Activated naive CD8-positive, alpha-beta T cell treated with anti-CD3 and anti-CD28 coated beads, Interleukin-2, amount 50 U/mL, for 16 hours (primary cell): ENCODE measurements around the gene MED13L.
"Not testable (repeated sequence)": the region's sequence is repeated elsewhere in the genome, so short reads cannot be mapped to it uniquely, and the experiment has no call there.

Experiments
- DNase-seq: peaks from one replicate; pipeline ENCODE4 v3.0.0-alpha.2; 2020; ENCODE audit warnings: low read depth, low spot score

The MED13L gene

DNA sequence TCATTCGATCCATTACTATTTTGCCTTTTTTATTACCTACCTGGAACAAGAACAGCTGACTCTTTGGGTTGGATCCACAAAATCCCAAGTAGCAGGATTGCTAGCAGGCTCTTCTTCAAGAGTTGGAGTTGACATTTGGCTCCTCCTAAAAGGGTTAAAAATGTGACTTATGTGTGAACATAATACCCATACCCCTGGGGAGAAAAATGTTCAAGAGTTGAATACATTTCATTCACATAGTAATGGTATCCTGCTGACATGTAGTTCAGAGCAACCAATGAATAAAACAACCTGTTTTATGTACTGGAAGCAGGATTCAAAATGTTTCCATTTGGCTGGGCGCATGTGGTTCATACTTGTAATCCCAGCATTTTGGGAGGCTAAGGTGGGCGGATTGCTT is 264.7 kb downstream of the MED13L start:
- no peak for DNase-seq

DNA sequence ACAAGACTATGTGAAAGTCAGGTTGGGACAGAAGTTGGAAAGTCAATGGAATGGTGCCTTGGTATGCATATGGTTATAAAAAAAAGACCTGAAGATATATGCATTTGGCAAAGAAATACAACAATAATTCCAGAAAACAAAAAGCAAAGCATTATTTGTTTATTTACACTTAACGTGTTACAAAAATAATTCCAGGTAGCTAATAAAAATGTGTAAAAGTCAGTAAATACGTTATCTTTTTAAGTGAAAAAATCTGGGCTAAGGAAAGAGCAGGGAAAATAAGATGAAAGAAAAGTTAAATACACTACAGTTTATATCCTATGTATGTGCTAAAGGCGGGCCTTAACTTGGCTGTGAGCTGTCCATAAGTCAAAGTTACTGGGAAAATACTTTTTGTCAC is 266.3 kb downstream of the MED13L start:
- DNase-seq = no peak

DNA sequence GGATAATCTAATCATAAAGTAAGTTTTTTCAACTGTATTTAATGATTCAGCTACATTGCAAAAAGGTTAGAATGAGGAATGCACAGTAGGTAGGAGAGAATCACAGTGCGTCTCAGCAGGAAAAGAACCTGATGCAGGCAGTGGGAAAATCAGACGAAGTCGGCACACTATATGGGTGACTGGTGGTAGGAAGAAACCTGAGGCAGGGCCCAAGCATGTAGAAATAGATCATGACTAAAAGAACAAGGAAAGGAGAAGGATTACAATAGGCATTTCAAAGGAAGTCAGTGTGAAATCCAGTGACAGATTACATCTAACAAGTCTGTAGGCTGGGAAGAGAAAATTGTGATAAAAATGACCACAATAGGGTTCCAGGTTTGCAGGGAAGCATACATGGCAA is 267.0 kb downstream of the MED13L start:
- DNase-seq = no peak

DNA sequence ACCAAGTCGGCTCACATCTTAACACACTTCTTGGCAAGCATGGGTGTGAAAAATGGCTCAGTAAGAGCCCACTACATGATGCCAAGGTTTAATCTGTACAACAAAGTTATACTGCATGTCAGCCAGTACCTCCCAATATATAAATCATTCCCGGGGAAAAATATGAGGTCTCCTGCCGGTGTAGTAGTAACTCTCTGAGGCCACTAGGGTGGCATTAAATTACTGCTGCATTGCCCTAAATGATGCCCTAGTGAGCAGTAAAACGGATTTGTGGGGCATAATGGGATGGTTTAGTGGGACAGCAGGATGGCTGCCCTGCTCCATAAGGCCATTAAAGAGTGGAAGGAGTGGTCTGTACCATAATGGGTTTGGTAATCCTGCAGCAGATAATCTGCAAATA is 267.7 kb downstream of the MED13L start:
- DNase-seq = no peak

DNA sequence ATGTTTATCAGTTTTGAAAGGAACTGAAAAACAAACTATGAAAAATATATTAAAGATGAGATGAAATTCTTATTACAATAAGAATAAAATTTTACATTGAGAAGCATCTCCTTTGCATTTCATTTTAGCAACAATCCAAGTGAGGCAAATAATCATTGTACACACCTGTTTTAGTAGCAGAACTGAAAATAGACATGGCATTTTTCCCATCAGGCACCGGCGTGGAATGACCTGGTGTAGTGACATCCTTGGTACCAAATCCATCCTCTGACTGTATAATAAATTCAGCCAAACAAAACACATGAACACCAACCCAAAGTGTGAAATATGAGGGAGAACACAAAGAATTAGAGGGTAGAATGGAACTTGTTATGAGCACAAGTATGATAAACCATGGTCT is 271.4 kb downstream of the MED13L start:
- no peak for DNase-seq

DNA sequence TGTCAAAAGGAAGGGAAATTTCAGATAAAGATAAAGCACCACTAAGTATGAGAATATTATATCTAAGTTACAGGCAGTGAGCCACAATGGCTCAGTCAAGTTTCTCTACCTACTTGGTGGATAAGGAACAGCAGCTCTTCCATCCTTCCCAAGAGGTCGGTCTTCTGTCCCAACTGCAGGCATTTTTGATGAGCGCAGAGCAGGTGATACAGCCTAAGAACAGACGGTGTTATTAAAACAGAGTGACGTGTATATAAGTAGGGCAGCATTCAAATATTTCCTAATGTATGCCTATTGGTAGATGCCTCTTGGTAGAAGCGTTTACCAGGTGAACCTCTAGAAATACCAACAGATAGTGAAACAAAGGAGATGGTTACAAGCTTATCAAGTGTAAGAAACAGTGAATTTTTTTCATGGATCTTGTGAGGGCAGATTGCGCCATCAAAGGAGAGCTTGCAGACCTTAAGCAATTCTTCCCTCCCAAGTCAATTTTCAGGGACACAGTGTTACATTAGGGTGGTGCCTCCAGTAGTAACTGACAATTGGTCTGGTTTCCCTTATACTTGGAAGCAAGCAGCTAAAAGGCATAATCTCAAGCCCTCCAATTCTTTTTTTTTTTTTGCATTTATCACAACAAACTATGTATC is 274.5 kb downstream of the MED13L start:
- DNase-seq = no peak

DNA sequence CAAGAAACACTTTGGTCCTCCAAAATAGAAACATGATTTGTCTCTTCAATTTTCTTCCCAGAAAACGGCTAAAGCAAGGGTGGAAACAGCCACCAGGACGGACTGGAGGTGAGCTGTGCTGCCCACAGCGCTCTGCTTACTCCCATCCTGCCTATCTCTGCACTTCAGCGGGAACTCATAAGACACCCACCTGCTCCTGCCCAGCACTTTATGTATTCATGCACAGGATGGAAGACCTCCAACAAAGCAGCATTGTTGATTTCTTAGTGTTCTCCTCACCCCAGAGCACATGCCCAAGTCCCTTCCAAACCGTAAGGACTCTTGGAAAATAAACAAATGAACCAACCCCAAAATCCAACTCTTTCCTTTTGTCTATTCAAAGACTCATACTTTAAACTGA is 277.2 kb downstream of the MED13L start:
- DNase-seq = no peak

DNA sequence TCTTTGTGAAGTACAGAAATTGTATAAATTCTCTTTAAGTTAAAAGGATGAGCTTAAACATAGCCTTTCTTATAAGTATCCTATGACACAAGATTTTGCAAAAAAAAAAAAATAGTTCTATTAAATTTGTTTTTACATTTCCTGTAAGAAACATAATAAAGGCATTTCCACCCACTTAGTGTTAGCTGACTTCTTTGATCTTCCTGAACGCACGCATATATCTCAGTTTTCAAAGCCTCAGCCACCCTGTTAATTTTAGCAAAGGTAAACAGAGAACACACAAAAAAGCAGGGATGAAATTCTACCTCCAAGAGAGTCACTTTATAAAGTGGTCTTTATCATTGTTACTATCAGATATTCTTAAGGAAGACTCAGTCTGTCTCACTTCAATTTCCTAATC is 277.9 kb downstream of the MED13L start:
- no peak for DNase-seq

DNA sequence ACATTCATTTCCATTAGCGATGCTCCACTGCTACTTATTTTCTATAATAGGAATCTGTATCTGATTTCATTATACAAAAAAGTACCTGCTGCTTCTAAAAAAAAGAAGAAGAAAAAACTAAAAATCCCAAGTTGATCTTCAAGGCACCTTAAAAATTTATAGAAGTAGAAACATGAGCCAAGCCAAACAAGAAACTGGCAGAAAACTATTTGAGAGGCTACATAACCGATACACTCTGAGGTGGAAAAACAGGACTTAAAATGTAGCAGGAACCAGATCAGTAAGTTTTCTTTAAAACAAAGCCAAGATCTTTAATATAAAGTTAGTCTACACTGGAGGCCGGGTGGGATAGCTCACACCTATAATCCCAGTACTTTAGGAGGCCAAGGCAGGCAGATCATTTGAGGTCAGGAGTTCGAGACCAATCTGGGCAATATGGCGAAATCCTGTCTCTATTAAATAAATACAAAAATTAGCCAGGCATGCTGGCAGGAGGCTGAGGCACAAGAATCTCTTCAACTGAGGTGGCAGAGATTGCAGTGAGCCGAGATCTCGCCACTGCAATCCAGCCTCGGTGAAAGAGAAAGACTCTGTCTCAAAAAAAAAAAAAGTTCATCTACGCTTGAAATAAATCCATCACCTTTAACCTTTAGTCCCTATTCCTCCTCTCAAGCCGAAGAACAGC is 278.6 kb downstream of the MED13L start:
- DNase-seq = no peak

DNA sequence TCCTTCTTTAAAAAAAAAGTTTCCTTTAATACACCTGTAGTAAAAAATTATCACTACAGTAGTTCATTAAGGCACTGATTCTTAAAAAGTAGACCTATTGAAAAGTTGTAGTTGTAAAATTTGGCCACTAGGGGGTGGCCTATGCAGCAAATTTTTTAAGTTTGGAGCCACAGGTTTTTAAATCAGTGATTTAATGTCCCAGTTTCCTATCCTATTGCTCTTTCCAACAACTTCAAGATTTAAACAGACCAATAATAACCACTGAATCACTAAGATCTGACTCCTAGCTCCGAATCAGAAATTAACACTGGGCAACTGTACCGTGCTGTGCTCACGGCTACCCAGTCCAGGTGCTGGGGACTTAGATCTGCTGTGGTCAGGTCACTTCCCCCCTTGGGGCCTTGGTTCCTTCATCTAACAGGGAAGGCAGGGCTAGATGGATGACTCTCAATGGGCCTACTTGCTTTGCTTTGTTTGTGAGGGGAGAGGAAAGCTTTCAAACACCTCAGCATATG is 279.3 kb downstream of the MED13L start:
- DNase-seq = no peak

DNA sequence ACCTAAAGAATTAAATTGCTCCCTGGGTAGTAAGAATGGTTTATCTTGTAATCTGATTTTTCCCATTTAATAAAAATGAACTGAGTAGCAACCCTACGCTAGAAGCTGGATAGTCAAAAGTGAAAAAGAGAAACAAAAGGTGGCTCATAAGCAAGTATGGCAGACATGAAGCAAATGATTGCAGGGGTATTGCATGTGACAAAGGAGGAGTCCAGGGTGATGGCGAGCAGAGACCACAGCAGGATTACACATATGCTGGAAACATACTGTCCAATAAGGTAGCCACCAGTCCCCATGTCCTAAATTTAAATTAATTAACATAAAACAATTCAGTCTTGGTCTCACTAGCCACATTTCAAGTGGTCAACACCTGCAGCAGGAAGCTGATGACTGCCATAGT is 283.8 kb downstream of the MED13L start:
- DNase-seq = no peak

DNA sequence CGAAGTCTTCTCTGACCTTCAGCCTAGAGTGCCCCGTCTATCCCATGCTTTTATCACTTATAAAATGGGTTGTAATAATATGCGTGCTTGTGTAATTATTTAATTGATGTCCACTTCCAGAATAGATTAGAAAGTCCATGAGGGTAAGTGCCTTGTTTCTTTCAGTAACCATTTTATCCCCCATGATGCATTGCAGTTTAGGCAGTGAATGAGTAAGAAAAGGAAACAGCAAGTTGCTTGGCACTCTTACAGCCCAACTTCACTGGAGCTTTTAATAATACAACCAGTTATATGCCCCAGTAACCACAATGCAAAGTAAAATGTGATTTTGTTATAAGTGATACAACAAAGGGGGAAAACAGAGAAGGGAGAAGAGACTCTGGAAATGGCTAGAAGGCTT is 287.3 kb downstream of the MED13L start:
- no peak for DNase-seq

DNA sequence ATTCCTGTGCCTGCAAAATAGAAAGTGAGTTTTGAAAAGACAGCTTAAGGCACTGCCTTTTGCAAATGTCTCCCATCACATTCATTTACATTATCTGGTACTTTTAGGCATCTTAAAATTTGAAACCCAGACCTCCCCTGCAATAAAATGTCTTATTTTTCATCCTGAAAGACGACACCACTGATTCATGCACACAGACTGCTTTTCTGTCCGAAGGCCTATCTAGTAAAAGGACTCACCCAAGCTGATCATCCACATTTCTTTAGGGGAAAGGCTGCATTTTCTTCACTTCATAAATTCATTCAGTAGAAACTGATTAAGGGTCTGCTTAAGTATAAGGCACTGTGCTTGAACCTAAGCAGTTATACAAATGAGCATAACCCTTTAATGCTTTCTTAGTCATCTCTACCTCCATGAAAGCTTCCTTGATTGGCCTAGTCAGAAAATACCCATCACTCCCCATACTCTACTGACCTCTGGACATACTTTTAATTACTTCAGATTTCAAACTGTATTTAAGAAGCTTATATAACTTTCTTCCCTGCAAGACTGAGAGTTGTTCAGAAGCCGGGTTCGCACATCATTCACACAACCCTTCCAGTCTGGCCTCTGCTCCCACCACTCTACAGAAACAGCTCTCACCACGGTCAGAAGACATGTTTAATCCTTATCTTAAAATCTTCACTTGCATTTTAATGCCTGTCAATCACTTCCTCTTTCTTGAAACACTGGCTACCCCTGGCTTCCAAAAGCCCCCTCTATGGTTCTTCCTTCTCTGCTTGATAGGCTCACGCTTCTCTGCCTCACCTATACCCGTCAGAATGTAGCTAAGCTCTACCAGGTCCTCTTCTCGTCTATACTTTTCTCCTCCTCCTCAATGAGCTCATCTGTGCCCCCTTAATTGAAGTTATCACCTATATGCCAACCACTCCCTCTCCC is 288.6 kb downstream of the MED13L start:
- no peak for DNase-seq

DNA sequence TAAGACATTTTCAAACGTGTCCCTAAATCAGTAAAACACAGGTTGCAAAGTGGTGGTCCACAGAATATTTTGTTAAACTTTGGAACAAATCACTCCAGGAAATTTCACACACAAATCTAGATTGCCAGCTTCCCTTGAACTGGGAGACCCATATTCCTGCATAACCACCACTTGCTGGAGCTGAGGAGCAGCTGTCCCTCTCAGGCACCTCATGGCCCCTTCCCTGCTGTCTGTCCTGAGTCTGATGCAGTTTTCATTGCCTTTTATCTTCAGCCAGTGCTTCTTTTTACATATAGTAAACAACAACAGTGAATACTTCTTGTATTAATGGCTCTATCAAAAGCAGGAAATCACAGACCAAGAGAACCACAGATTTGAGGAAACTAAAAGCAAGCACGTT is 289.3 kb downstream of the MED13L start:
- no peak for DNase-seq

DNA sequence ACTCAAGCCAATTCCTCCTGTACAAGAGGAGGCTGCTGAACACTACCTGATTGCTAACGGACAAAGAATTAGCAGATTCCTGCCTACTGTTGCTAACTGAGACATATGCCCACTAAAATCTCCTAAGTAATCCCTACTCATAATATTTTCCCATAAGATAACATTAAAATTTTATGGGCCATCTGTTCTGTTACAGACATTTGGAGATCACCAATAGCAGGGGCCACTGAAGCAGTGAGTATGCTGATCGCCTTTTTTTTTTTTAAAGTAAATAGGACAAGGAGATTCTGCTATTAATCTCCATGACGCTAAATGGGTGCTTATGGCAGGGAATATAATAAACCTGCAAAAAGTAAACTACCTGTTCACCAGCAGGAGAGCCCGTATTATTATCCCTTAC is 292.9 kb downstream of the MED13L start:
- DNase-seq = no peak

DNA sequence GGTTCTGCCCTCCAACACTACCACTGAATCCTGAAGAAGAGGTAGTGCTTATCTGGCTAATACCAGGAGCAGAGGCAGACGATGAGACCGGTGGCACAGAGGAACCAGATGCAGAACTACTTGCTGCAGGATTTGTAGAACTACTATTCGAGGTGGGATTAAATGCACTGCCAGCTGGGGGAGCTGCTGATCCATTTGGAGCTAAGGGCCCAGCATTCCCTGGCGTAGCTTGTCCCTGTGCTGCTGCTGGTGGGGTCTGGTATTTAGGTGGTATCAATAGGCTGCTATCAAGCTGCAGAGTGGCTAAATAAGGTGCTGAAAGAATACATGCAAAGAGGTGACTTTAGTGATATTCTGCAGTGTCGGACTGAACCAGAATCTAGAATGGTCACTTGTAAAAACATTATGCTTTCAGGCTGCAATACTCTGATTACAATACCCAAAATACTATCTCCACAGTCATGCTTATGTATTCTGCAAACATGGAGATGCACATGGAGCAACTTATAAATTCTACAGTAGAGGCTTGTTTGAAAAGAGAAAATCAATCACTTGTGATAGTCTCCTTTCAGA is 294.2 kb downstream of the MED13L start:
- DNase-seq = no peak

DNA sequence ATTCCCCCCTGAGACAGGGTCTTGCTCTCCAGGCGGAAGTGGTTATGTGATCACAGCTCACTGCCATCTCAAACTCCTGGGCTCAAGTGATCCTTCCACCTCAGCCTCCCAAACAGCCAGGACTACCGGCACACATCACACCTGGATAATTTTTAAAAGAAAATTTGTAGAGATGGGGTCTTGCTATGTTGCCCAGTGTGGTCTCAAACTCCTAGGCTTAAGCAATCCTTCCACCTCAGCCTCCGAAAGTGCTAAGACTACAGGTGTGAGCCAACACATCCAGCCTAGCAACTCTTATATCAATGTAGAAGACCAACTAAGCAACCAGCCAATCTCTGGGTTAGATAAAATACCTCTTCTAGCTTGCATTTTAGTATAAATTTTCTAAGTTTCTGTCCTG is 297.2 kb downstream of the MED13L start:
- DNase-seq = no peak

DNA sequence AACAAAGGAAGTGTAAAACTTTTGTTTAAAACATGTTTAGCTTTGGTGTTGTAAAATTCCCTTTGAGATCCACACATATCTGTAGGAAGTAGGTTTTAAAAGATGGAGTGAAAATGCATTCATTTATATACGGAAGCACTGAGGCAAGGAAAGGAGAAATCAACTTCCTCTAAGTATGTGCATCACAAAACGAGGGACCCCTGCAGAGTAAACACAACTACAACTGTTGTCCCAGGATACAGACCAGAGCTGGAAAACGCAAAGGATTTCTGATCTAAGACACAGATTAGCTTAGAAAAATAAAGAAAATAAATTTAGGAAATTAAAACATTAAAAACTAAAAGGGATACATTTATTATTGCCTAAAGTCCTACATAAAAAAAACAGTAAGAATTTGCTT is 297.6 kb downstream of the MED13L start:
- DNase-seq = no peak

DNA sequence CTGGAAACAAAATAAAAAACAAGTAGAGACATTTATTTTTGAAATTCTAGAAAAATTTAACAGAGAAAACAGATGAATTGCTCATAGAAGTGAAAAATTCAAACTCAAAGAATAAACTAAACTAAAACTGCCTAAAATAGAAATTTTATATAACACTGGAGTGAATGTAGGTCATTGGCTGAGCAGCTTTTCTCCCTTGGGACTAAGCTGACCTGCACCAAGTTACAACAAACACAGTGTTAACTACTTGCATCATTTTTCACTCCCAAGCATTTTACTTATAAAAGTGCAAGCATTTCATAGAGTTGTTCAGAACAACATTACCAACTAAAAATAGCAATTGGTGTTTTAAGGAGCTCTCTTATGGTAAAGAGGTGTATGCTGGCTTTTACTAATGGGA is 298.1 kb downstream of the MED13L start:
- DNase-seq = no peak

DNA sequence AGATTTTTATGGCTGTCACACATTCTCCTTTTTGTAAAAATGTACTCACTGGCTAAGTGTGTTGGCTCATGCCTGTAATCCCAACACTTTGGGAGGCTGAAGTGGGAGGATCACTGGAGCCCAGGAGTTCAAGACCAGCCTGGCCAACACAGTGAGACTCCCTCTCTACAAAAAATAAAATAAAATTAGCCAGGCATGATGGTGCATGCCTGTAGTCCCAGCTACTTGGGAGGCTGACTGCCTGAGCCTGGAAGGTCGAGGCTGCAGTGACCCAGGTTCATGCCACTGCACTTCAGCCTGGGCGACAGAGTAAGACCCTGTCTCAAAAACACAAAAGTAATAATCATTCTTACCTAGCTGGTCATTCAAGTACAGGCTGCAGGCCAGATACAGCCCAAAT is 300.7 kb downstream of the MED13L start:
- DNase-seq = not testable (repeated sequence)

DNA sequence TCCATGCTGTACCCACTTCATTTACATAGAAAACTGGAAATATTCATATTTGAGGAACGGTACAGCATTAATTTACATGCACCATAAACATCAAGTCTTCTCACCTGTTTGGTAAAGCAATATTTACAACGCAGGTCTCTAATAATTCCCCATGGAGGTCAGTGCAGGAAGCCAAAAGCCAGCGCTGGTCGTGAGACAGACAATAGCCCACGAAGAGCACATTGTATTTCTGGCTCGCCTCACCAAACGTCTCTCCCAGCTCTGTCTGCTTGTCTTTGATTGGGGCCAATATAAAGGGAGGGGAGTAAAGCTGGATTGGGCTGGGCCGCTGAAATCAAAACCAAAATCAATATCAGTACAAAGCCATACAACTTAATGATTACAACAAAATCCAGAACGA is 302.1 kb downstream of the MED13L start:
- no peak for DNase-seq
